ENCODE measurements around the gene C12orf57. TPM values are rescaled to one million over a fixed set of nuclear protein-coding genes. Genes with fewer than 3 reads are reported as not detected.

Gene C12orf57
- total and polyA plus RNA-seq, 2 of the 13 experiments (the other 11 are each of a cell fraction or from before 2014, with no cell fraction given): 84.0 to 287 TPM

- TF ChIP-seq ZHX2 (IDR thresholded peaks at IDR 0.05; ENCODE audit: low read depth) (0 out of 2 replicates have a peak, but pooled peaks have one; percentile 29), ZHX2 (CRISPR knock-in tag; IDR thresholded peaks at IDR 0.05; ENCODE audit: borderline replicate concordance) (no peak), E2F1 (CRISPR knock-in tag; IDR thresholded peaks at IDR 0.05) (0 out of 2 replicates have a peak, but pooled peaks have one; percentile 41), ERF (CRISPR knock-in tag; IDR thresholded peaks at IDR 0.05) (no peak; the same call in 1 of the 2 replicates), KLF12 (CRISPR knock-in tag; IDR thresholded peaks at IDR 0.05; ENCODE audit: borderline replicate concordance) (peak; percentile 56; the same call in 1 of the 2 replicates), ZNF460 (CRISPR knock-in tag; IDR thresholded peaks at IDR 0.05; ENCODE audit: borderline replicate concordance) (no peak), SRY (CRISPR knock-in tag; IDR thresholded peaks at IDR 0.05) (no peak), ETS1 (CRISPR knock-in tag; IDR thresholded peaks at IDR 0.05) (0 out of 2 replicates have a peak, but pooled peaks have one; percentile 44), GLMP (CRISPR knock-in tag; IDR thresholded peaks at IDR 0.05; ENCODE audit: borderline replicate concordance) (no peak), LRRFIP1 (CRISPR knock-in tag; conservative IDR thresholded peaks at IDR 0.05) (no peak), POLR2A (IDR thresholded peaks at IDR 0.05; ENCODE audit: insufficient read depth in 1 of 2, low read depth in 2 of 2, low read length in 2 of 2) (peak in 1 of 2 experiments; percentile 87; a peak in 2 of 4 replicates)
Measured at GRCh38 chr12:6946033-6946919, 2.5 kb downstream of the C12orf57 start (continued).
